GM12874 (cell line): ENCODE data around the gene MUC4.

Source experiments
- TF ChIP-seq, protein P1 (sequence below): IDR thresholded peaks from 2 replicates; pipeline ENCODE4 v1.5.1; 2011; ENCODE audit warnings: low read depth, mild to moderate bottlenecking, control low read depth, low read length, moderate library complexity; ENCODE audit not compliant: insufficient read depth

MUC4 gene

DNA sequence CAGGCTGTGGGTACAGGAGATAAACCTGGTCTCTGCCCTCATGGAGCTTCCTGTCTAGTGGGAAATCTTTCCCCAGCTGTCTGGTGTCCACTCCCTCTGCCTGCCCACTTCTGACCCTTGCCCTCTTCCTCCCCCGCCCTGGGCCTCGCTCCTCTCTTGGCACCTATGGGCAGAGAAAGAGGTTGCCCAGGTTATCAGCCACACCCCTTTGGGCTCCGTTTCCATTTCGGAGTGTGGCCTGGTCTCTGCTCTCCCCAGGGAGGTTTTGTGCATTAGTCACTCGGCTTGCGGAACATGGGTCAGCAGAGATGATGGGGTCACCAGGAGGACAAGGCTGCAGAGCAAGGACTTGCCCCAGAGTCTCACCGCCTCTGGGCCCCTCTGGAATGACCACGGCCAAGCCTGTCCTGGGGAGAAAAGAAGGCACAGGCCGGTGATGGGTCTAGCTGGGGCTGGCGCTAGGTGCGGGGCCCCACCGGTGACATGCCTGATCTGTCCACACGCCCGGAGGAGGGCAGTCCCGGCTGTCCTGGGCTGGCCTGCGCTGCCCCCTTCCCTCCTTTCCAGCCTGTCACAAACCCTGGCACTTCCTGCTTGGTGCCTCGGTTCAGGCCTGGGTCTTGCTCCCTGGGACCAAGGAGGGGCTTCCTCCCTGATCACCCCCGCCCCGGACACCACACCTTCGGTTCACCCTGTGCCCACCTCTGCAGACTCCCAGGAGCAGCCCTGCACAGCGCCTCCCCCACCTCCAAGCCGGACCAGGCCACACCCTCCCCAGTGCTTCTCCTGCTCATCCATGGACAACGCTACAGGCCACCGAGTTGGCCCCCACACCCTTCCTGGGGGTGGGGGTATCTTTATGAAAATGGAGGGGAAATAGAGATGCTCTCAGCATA, 35.6 kb upstream of the MUC4 start:
- TF ChIP-seq, protein P1, sequence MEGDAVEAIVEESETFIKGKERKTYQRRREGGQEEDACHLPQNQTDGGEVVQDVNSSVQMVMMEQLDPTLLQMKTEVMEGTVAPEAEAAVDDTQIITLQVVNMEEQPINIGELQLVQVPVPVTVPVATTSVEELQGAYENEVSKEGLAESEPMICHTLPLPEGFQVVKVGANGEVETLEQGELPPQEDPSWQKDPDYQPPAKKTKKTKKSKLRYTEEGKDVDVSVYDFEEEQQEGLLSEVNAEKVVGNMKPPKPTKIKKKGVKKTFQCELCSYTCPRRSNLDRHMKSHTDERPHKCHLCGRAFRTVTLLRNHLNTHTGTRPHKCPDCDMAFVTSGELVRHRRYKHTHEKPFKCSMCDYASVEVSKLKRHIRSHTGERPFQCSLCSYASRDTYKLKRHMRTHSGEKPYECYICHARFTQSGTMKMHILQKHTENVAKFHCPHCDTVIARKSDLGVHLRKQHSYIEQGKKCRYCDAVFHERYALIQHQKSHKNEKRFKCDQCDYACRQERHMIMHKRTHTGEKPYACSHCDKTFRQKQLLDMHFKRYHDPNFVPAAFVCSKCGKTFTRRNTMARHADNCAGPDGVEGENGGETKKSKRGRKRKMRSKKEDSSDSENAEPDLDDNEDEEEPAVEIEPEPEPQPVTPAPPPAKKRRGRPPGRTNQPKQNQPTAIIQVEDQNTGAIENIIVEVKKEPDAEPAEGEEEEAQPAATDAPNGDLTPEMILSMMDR: no peak

DNA sequence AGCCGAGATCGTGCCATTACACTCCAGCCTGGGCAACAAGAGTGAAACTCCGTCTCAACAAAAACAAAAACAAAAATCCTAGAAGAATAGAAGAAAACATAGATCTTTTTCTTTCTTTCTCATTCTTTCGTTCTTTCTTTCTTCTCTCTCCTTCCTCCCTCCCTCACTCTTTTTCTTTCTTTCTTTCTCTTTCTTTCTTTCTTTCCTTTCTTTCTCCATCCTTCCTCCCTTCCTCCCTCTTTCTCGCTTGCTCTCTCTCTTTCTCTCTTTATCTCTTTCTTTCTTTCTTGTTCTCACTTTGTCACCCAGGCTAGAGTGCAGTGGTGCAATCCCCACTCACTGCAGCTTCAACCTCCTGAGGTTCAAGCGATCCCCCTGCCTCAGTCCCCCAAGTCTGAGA, 33.8 kb upstream of the MUC4 start:
- TF ChIP-seq, protein P1: no peak

DNA sequence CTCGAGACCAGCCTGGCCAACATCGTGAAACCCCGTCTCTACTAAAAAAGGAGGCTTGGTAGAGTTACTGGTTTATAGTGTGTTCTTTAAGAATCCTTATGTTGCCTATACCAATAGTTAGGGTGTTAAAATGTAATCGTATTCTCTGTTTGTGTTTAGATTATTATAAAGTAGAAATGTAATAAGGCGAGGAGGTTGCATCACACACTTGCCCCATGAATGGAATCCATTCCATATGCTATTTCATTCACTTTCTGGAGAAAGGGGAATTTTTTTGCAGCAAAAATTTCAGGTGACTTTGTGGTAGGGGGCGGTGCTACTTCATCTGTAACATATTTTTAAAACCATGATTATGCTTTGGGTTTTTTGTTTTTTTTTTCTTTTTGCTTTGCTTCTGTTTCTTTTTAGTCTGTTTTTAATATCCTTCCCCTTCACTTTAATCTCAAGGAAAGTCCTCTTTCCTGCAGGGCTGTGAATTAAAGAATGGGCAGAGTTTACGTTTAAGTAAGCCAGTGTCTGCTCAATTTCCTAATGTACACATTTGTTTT, 33.0 kb upstream of the MUC4 start:
- TF ChIP-seq, protein P1: no peak

DNA sequence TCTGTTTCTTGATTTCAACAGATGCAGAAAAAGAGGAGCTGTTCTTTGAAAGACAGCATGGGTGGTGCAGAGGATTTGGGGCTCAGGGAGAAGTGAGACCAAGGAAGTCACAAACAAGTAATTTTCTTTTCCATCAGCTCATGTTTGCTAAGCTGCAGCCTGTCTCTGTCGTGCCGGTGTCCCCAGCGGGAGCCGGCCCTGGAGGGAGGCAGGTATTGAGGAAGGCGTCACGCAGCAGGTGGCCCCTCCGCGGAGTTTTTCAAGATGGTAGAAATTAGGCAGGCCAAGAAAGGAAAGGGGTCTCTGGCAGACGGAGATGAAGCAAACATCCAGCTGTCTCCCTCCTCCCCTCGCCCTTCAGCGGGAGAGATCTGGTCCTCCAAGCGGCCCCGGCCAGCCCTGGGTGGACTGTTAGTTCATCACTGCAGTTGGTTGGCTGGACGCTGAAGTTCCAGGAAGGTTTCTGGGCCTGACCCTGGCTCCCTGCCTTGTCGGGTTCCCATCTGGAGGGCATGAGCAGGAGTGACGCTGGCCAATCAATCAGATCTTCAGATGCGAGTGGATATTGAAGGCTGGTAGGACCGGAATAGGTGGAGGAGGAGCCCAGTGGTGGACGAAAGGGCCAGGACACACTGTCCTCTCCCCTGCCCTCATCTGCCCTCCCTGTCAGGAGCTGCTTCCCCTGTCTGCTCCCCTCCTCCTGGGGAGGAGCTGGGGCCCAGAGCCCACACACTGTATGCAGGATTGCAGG, 27.7 kb upstream of the MUC4 start:
- TF ChIP-seq, protein P1: no peak

DNA sequence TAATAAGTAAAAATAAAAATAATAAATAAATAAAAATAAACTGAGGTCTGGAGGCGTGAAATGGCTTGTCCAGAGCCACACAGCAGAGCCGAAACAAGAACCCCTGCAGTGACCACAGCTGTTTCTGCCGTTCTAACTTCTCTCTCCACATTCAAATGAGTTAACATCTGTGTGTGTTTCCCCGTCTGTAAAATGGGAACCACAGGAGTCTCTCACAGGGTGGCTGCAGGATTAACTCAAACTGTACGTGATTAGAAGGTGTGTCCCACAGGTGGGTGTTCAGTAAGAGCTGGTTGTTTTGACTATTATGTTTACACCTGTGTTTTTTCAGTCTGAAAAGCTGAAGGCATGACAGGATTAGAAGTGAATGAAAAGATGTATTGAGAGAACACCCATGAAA, 27.0 kb upstream of the MUC4 start:
- TF ChIP-seq, protein P1: no peak

DNA sequence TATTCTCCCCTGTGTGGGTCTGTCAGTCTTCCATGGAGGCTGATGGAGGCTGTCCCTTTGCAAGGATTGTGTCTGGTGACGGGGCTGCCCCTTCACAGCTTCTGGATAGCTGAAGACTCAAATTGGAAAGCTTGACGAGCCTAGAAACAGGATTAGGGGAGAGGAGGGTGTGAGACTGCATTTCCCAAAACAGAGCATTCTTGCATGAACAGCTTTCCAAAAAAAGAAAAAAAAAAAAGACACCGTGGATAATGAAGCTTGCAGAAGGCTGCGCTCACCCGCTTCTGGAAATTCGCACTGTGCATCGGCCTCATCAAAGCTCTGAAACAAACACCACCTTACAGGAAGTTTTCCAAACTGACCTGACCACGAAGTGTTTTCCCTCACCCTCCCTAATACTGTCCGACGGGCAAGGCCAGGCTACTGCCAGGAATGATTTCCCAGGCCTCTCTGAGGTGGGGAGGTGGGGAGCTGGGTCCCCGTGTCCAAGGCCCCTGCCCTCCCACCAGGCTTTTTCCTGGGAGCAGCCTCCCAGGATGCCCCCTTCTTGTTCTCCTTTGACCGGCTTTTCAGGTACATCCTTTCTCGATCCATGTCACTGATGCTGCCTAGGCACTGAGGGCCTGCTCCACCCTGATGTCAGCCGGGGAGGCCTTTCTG, 24.9 kb upstream of the MUC4 start:
- TF ChIP-seq, protein P1: no peak

DNA sequence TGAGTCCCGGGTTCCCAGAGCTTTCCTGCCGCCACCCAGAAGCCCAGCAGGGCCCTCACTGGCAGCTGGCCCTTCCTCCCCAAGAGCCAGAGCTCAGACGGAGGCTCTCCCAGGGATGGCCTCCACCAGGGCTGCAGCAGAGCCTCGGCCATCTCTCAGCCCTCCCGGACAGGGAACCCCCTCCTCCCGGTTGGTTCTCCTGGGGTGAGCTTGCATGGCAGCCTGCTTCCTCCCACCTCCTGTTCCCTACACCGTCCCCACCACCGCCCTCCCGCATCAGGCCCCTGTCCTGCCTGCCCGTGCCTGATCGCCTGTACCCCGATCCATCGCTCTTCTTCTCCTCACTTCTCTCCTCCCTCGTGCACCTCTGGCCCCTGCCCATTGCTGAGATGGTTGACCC, 24.1 kb upstream of the MUC4 start:
- TF ChIP-seq, protein P1: no peak
